ENCODE data around the gene AP2B1.

GRCh38 chr17:35683591-35683990 is 96.5 kb downstream of the AP2B1 start:
- TF ChIP-seq POLR2A (IDR thresholded peaks at IDR 0.05; ENCODE audit: low read length) (no peak), GATA1 (IDR thresholded peaks at IDR 0.05; ENCODE audit: low read depth, low read length) (no peak)

Data from erythroblast (primary cell).